Neural cell (in vitro differentiated cells): ENCODE results near the gene ACYP2.

Experiments used
- CTCF ChIP-seq: fragments of 450-650 bp; IDR thresholded peaks from 2 replicates; pipeline ENCODE4 v1.5.1; 2014; ENCODE audit warnings: antibody characterized with exemption, mild to moderate bottlenecking, moderate library complexity; ENCODE audit not compliant: poor library complexity, severe bottlenecking
- EP300 ChIP-seq: fragments of 450-650 bp; conservative IDR thresholded peaks from 2 replicates; pipeline ENCODE4 v1.6.1; 2014; ENCODE audit warnings: antibody characterized with exemption, mild to moderate bottlenecking, moderate library complexity; ENCODE audit not compliant: poor library complexity, severe bottlenecking
- RAD21 ChIP-seq: fragments of 450-650 bp; conservative IDR thresholded peaks from 2 replicates; pipeline ENCODE4 v1.6.1; 2014; ENCODE audit warnings: antibody characterized with exemption, mild to moderate bottlenecking, moderate library complexity
- REST ChIP-seq: IDR thresholded peaks from 2 replicates; pipeline ENCODE4 v1.6.1; 2012; ENCODE audit warnings: borderline replicate concordance

- TF ChIP-seq CTCF (no peak), EP300 (no peak), RAD21 (no peak), REST (no peak)
Measured at GRCh38 chr2:54298514-54298913, 183.1 kb downstream of the ACYP2 start.
